Activated CD4-positive, CD25-positive, alpha-beta regulatory T cell treated with anti-CD3 and anti-CD28 coated beads, Interleukin-2, amount 50 U/mL, for 16 hours (primary cell): Measurements from ENCODE around the gene KIF3A.

ENCODE experiments used
- DNase-seq: peaks from one replicate; pipeline ENCODE4 v3.0.0-alpha.2; 2020; ENCODE audit warnings: low read depth, low spot score

KIF3A gene

GRCh38 chr5:132662925-132663770 lies 74.2 kb downstream of the KIF3A start:
- no peak for DNase-seq

DNA sequence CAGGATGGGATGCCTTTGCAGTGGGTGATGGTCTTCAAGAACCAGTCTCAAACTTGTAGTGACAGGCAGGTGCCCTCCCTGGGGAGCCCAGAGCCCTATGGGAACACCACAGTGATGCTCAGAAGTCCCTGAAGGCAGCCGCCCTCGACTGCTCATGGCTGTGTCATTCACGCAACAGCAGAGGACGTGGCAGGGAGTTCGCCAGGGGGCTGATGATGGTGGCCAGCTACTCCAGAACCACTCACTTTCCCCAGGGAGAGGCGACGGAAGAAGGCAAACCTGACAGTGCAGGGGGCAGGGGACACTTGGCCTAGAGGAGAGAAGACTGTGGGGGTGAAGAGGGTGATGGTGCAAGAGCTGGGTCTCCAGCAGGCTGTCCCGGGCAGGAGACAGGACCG lies 75.3 kb downstream of the KIF3A start:
- no peak for DNase-seq

DNA sequence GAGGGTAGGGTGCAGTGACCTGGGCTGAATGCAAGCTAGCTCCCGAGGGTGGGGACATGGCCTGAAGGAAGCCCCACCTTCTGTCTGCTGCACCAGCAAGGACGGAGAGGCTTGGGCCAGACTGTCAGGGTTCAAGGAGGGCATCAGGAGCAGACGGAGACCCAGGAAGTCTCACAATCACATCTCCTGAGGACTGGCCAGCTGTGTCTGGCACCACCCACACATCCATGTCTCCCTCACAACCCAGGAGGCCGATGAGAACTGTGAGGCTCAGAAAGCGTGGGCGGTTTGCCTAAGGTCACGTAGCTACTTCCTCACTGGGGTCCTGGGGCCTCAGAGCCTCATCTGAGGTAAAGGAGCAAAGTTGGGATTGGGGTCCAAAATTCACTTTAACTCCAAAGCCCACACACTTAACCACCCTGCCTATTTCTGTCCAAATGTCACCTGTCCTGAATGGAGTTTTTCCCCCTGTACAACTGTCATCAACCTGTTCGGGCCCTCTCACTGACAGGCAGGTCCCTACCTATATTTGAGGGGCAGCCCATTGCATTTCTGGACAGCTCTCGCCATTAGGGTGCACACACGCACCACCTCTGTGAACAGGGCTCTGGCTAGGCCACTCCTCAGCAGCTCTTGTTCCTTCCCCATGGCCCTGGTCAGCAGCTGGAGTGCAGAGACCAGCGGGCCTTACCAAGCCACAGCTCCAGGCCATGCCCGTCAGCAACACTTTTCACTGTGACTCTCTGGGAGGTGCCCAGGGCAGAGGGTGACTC lies 75.9 kb downstream of the KIF3A start:
- DNase-seq, result no peak

- DNase-seq, result no peak
These were observed 77.5 kb downstream of the KIF3A start for GRCh38 chr5:132659598-132660493.

DNA sequence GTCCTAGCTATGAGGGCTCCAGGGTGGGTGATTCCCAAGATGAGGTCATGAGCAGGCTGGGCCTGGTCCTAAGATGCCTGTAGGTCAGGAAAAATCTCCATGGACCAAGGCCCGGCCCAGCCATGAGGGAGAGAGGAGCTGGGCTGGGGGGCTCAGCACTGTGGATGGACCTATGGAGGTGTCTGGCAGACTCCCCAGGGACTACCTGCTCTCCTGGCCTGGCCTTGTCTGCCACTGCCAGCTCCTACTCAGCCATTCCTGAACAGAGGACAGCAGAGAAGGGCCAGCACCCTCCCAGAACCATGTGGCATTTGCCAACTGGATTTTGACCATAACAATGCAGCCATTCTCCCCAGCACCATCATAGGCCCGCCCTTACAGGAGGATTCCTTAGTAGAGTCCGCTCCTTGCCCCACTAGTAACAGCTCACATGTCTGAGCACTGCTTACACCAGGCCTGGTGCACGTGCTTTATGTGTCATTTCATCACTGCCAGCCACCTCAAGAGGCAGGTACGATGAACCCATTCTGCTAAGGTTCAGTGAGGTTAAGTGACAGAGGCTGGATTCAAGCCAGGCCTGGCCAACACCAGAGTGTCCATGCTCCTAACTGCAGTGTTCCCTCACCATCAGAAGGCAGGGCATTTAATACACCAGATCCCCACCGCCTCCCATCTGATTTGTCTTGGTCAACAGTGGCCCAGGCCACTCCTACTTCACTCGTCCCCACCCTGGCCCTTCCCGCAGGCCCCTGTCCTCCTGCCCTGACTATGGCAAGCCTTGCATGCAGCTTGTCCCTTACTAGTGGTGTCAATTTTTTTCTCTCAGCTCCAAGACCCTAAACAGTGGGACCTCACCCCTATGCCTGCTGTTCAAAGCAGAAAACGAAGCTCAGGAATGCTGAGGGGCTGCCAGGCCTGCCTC lies 78.7 kb downstream of the KIF3A start:
- DNase-seq, result no peak

- DNase-seq, result no peak
These were observed 79.5 kb downstream of the KIF3A start, which contains the start of gene IL13 for GRCh38 chr5:132657676-132658380. Gene IL13 (plus strand): TSS chr5:132658173. CDS start chr5:132658187, 14 bp downstream.

GRCh38 chr5:132656774-132657355 lies 80.5 kb downstream of the KIF3A start:
- no peak for DNase-seq

- DNase-seq, result no peak
These were observed 81.2 kb downstream of the KIF3A start for GRCh38 chr5:132655821-132656773.

GRCh38 chr5:132653716-132654115 lies 83.6 kb downstream of the KIF3A start:
- no peak for DNase-seq

- no peak for DNase-seq
These were observed 85.4 kb downstream of the KIF3A start for GRCh38 chr5:132651838-132652469.

DNA sequence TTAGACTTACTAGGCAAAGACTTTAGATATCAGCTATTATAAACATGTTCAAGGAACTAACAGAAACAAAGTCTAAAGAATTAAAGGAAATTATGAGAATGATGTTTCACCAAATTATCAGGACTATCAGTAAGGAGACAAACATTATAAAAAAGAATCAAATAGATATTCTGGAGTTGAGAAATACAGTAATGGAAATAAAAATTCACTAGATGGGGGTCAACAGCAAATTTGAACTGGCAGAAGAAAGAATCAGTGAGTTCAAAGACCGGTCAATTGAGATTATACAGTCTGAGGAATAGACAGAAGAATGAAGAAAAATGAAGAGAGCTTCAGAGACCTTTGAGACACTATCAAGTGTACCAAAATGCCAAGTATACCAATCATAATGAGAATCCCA lies 89.0 kb downstream of the KIF3A start:
- DNase-seq, result no peak

GRCh38 chr5:132647473-132647872 lies 89.9 kb downstream of the KIF3A start:
- DNase-seq, result no peak

- no peak for DNase-seq
These were observed 90.6 kb downstream of the KIF3A start for GRCh38 chr5:132646583-132647266.

GRCh38 chr5:132644177-132644576 lies 93.2 kb downstream of the KIF3A start:
- DNase-seq, result no peak
